HG03196 (cell line): ENCODE data around the gene NCOA1.

Experiments
- ATAC-seq: cut with Tn5 transposase; IDR thresholded peaks from one replicate; pipeline ENCODE4 v1.9.1; 2021; ENCODE audit not compliant: unreplicated experiment

NCOA1 gene

GRCh38 chr2:24621779-24622538 is 130.9 kb downstream of the NCOA1 start:
- no peak for ATAC-seq

GRCh38 chr2:24623535-24623934 is 132.5 kb downstream of the NCOA1 start:
- ATAC-seq = no peak

DNA sequence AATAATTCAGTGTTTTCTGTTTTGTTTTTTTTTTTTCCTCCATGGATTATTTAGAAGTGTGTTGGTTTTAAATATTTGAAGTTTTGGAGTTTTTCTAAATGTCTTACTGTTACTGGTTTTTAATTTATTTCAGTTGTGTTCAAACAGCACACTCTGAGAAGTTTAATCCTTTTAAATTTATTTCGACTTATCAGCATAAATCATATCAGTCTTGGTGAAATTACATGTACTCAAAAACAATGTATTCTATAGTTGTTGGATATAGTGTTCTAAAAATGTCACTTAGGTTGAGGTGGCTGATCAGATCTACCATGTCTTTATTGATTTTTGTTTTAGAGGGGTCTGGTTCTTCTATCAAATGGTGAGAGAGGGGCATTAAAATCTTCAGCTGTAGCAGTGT is 134.7 kb downstream of the NCOA1 start:
- no peak for ATAC-seq

- no peak for ATAC-seq
Observed at GRCh38 chr2:24626131-24626530, 135.1 kb downstream of the NCOA1 start.

DNA sequence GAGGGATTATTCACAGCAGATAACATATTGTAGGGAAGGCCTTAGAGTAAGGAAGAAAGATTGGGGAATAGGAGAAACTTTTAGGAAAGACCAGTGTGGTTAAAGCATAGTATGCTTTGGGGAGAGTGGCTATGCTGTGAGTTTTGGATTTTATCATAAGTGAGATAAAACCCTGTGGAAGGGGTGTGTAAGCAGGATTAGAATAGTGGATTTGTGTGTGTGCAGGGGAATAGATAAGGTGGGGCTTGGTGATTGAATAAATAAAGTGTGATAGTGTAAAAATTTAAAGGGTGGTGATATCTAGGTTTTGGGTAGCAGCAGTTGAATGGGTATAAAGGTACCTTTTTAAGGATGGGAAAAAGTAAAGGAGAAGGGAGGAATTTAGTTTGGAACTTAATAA is 137.7 kb downstream of the NCOA1 start:
- ATAC-seq = no peak

DNA sequence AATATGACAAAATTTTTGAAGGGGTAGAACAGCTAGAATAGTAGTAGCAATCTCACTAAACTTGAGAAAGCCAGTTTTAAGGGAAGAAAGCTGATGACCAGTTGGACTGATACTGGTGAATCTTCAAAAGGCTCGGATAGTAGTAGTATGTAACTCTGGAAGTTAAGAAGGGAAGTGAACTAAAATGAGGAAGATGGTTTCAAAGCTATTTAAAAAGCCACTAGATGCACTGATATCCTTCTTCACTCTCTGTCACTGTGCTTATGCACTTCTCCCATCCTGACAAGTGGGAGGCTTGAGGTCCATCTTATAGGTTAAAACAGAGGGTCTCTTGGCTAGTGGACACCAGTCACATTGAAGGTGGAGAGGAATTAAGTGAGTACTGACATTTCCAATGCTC is 141.1 kb downstream of the NCOA1 start:
- no peak for ATAC-seq

- ATAC-seq = no peak
Observed at GRCh38 chr2:24635181-24635580, 144.1 kb downstream of the NCOA1 start.

- ATAC-seq = no peak
Observed at GRCh38 chr2:24638568-24638967, 147.5 kb downstream of the NCOA1 start.

GRCh38 chr2:24642351-24642750 is 151.3 kb downstream of the NCOA1 start:
- no peak for ATAC-seq

DNA sequence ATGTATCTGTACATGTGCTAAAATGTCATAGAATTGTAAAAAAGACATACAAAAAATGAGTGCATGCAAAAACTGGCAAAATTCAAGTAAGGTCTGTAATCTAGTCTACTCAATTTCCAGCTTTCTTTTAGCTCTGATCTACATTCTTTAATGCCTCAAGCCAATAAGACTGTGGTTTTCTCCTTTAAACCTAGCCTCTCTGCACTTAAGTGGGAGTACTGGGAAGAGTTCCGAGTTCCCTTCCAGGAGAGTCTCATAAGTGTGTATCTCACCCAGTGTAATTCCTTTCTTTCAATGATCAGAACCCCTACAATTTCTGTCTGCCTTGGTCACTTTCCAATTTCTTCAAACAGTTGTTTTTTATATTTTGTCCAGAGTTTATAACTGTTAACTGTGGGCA is 152.0 kb downstream of the NCOA1 start:
- no peak for ATAC-seq

GRCh38 chr2:24644032-24644431 is 153.0 kb downstream of the NCOA1 start:
- no peak for ATAC-seq

DNA sequence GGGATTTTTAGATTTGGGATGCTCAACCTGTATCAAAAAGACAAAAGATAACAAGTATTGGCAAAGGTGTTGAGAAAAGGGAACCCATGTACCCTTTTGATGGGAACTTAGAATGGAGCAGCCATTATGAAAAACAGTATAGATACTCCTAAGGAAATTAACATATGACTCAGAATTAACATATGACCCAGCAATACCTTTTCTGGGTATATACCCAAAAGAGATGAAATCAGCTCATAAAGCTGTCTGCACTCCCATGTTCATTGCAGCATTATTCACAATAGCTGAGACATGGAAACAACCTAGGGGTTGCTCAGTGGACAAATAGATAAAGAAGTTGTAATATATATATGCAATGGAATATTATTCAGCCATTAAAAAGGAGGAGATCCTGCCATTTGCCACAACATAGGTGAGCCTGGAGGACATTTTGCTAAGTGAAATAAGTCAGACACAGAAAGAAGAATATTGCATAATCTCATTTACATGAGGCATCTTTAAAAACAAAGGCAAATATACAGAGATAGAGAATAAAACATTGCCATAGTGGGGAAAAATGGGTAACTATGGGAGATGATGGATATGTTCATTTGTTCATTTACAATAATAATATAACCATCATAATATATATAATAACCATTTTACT is 160.1 kb downstream of the NCOA1 start:
- ATAC-seq = no peak

GRCh38 chr2:24651643-24652003 is 160.6 kb downstream of the NCOA1 start:
- ATAC-seq = no peak

DNA sequence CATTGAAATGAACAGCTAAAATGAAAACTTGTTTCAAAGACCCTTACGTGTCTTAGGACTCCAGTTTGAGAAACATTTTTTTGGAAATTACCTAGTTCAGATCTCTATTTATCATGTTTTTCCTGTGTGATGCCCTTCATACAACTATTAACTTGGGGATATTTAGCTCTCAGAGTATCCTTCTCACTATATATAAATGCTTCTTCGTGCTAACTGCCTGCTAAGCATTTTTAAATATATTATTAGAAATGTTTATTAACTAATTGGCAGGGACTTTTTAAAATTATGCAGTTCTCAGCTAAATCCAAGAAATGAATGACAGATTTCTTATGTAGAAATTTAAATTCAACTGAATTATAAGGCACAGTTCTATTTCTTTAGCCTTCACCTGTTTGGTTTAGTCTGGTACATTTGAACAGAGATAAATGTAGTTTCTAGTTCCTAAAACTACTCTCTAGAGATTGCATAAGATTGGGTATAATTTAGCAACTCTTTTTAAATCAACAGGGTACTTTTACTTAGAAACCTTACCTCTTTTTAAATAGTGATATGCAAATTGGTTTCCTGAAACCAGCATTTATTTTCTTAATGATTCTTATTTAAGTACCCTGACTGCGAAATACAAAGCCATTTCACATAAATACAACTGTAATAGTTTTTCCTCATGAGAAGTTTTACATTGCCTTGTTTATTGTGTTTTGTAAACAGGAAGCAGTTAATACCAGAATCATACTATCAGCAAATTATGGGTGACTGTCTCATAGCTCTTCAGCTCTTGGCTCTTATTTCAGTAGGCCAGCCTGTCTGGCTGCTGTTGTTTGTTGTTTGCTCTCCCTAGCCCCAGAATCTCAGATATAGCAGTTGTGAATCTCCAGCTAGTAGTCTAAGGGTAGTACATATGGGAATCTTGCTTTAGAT is 161.5 kb downstream of the NCOA1 start:
- ATAC-seq = no peak

DNA sequence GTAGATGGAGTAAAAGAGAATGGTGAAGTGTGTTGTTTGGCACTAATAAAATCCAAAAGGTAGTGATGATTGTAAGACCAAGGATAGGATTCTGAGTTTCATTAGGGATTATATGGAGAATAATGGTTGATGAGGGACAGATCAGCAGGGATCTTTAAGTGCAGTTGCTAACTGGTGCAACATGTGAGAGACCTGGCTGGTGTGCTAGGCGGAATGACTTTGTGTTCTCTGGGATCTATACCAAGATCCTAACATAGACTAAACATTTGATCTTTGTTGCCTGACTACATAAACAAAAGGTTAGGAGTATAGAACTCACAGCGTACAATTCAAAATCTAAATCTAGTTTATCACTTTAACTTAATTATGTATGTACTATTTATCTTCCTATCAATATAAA is 166.8 kb downstream of the NCOA1 start:
- no peak for ATAC-seq

- ATAC-seq = no peak
Observed at GRCh38 chr2:24658531-24659202, 167.6 kb downstream of the NCOA1 start.

DNA sequence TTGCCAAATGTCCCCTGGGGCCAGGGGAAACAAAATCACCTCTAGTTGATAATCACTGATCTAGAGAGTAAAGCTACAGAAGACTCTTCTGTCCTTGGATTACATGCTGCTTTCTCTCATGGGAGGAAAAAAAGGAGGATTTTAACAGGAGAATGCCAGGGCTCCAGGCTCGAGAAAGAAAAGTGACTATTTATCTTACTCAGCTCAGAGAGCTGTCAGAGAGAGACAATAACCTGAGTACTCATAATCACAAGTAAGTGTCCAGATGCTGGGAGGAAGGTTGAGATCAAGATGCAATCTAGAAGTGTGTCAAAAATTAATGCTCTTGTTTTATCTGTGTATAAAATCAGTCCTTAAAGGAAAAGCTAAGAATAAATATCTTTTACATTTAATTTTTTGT is 168.8 kb downstream of the NCOA1 start:
- no peak for ATAC-seq

GRCh38 chr2:24667542-24667941 is 176.5 kb downstream of the NCOA1 start:
- ATAC-seq = no peak

DNA sequence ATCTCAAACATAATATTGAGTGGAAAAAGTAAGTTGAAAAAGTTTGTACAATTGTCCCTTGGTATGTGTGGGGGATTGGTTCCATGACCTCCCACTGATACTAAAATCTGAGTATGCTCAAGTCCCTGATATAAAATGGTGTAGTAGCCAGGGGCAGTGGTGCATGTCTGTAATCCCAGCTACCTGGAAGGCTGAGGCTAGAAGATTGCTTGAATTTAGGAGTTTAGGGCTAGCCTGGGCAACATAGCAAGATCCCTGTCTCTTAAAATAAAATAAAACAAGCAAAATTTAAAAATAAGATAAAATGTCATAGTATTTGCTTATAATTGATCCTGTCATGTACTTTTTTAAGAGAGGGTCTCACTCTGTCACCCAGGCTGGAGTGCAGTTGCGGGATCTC is 180.2 kb downstream of the NCOA1 start:
- ATAC-seq = no peak

DNA sequence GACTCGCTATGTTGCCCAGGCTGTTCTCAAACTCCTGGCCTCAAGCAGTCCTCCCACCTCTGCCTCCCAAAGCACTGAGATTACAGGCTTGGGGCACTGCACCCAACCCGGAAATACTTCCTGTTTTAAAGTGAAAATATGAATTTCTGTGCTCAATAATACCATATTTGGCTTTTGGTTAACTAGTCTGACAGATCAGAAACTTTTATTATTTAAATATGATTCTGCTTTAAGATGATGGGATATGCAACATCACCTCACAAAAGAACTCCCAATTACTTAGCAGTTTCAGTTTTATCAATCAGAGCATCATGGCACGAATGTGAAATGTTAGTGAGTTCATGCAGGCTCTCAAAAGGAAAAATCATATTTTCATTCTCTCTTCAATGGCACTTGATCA is 181.5 kb downstream of the NCOA1 start:
- ATAC-seq = no peak

DNA sequence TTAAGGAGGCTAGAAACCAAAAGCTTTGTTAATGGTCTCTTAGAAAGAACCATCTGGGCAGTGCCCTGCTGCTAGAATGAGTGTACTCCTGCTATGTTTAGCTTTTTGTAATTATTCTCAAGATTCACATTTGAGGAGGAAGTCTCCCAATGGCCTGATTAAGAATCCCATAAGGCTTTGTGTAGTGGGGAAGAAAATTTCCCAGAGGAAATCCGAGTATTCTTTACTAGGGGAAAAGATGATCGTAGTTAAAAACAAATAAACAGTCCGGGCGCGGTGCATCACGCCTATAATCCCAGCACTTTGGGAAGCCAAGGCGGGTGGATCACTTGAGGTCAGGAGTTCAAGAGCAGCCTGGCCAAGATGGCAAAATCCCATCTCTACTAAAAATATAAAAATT is 184.3 kb downstream of the NCOA1 start:
- no peak for ATAC-seq
